ENCODE results near the gene MED17.

- TF ChIP-seq CTCF (conservative IDR thresholded peaks at IDR 0.05; ENCODE audit: low read depth, low read length), result no peak
- no peak for TF ChIP-seq EZH2 (IDR thresholded peaks at IDR 0.05; ENCODE audit: borderline replicate concordance, low read depth, low read length, poor library complexity, severe bottlenecking)
Measured at GRCh38 chr11:93773601-93774200, 10.4 kb upstream of the MED17 start.
